ENCODE data around the gene MTPN. TPM values are rescaled to one million over a fixed set of nuclear protein-coding genes. Genes with fewer than 3 reads are reported as not detected.

Gene MTPN
- polyA plus RNA-seq, 1 experiment: 99.4 TPM

DNA sequence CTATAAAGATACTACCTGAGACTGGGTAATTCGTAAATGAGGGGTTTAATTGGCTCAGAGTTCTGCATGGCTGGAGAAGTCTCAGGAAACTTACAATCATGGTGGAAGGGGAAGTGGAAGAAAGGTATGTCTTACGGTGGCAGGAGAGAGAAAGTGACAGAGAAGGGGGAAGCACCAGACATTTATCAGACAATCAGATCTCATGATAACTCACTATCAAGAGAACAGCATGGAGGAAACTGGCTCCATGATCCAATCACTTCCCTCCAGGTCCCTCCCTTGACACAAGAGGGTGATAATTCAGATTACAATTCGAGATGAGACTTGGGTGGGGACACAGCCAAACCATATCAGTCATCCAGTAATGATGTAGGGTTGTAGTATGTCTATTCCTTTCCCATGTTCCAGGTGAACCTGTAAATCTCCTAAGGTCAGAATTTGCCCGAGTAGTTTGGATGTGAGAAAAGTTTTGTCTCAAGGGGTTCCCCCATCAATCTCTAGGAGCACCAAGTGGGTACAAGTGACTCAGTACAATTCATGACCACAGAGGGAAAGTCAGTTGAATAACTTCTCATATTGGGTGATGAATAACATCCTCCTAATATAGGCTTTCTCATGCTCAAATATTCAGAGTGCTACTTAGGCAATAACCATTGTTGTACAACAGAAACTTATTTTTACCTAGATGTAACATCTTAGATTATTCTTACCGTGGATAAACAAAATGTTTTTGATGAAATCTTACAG lies 39.7 kb upstream of the MTPN start:
- POLR2A ChIA-PET: no interaction called here
- no peak for DNase-seq (ENCODE audit: low read depth)
- Histone ChIP-seq H3K27me3 (ENCODE audit: control insufficient read depth, insufficient read depth, low read length) (no peaks in the 10 kb centered on the region; the same call in none of the 2 replicates), H3K4me3 (ENCODE audit: low read depth, low read length) (no peak overlapping the region), H3K36me3 (ENCODE audit: control insufficient read depth, insufficient read depth, low read length) (no peaks in the 10 kb centered on the region)
- TF ChIP-seq, protein P1, sequence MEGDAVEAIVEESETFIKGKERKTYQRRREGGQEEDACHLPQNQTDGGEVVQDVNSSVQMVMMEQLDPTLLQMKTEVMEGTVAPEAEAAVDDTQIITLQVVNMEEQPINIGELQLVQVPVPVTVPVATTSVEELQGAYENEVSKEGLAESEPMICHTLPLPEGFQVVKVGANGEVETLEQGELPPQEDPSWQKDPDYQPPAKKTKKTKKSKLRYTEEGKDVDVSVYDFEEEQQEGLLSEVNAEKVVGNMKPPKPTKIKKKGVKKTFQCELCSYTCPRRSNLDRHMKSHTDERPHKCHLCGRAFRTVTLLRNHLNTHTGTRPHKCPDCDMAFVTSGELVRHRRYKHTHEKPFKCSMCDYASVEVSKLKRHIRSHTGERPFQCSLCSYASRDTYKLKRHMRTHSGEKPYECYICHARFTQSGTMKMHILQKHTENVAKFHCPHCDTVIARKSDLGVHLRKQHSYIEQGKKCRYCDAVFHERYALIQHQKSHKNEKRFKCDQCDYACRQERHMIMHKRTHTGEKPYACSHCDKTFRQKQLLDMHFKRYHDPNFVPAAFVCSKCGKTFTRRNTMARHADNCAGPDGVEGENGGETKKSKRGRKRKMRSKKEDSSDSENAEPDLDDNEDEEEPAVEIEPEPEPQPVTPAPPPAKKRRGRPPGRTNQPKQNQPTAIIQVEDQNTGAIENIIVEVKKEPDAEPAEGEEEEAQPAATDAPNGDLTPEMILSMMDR (IDR thresholded peaks at IDR 0.05; ENCODE audit: insufficient read depth, low read depth, low read length): no peak
- CTCF ChIA-PET: interaction anchor here (1.5 to 2.0 kb wide), 2 partner anchors 344 to 355 kb away, joined by 3 to 5 read pairs; partner anchors contain the start of gene STMP1

DNA sequence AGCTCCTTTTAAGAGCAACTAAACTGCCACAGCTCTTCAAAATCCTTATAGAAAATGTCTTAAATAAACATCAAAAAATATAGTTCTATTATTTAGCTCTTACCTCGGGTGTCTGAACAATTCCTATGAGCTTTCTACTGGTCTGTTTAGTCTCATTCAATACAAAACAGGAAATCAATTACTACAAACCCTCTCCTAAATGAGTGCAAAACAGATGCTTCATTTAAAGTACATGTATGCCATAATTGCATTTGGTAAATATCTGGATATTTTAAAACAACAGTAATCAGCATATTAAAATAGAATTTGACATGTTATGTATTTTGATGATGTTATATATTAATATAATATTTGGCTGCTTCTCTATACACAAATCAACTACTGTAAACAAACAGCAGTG lies 38.5 kb upstream of the MTPN start:
- ChIA-PET CTCF (interaction anchor here (0.9 to 2.0 kb wide), 4 partner anchors 215 to 370 kb away, joined by 3 to 6 read pairs (median 4); partner anchors contain the start of gene STMP1), POLR2A (no interaction called here)
- no peak for DNase-seq (ENCODE audit: low read depth)
- H3K4me3 ChIP-seq (ENCODE audit: low read depth, low read length): no peak overlapping the region
- H3K27me3 ChIP-seq (ENCODE audit: control insufficient read depth, insufficient read depth, low read length): no peaks in the 10 kb centered on the region; the same call in none of the 2 replicates
- TF ChIP-seq, protein P1 (IDR thresholded peaks at IDR 0.05; ENCODE audit: insufficient read depth, low read depth, low read length): no peak
- no peaks in the 10 kb centered on the region for H3K36me3 ChIP-seq (ENCODE audit: control insufficient read depth, insufficient read depth, low read length)

DNA sequence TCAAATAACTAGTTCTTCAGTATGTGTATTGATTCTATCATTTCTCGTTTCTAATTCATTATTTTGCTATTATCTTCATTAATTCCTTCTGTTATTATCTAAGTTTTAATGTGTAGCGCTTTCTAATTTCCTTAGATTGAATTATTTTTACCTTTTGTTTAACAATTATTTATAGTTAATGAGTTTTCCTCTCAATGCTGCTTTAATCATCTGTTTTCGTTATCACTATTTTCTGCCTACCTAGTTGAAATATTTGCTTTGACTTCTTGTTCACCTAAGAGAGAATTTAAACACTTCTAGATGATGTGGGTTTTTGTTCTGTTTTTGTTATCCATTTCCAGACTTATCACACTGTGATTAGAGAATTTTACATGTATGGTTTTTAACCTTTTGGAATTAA lies 37.5 kb upstream of the MTPN start:
- H3K4me3 ChIP-seq (ENCODE audit: low read depth, low read length): no peak overlapping the region
- DNase-seq (ENCODE audit: low read depth): no peak
- TF ChIP-seq, protein P1 (IDR thresholded peaks at IDR 0.05; ENCODE audit: insufficient read depth, low read depth, low read length): no peak
- CTCF ChIA-PET: interaction anchor here (2.0 kb wide), 1 partner anchor 353 kb away, joined by 5 read pairs; the partner anchor contains the start of gene STMP1
- POLR2A ChIA-PET: no interaction called here
- H3K36me3 ChIP-seq (ENCODE audit: control insufficient read depth, insufficient read depth, low read length): no peaks in the 10 kb centered on the region
- no peaks in the 10 kb centered on the region; the same call in 1 of the 2 replicates for H3K27me3 ChIP-seq (ENCODE audit: control insufficient read depth, insufficient read depth, low read length)

DNA sequence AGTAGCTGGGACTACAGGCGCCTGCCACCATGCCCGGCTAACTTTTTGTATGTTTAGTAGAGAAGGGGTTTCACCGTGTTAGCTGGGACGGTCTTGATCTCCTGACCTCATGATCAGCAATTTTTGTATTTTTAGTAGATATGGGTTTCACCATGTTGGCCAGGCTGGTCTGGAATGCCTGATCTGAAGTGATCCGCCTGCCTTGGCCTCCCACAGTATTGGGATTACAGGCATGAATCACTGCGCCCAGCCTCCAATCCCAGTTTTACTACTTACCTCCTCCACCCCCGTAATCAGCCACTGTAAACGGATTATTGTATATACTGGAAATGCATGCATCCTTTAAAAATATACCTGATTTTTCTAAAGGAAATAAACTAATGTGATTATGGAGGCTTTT lies 35.1 kb upstream of the MTPN start:
- ChIA-PET CTCF (interaction anchor here (1.6 kb wide), 1 partner anchor 338 kb away, joined by 4 read pairs; no protein-coding TSS in a partner anchor), POLR2A (no interaction called here)
- Histone ChIP-seq H3K36me3 (ENCODE audit: control insufficient read depth, insufficient read depth, low read length) (no peaks in the 10 kb centered on the region), H3K4me3 (ENCODE audit: low read depth, low read length) (no peak overlapping the region), H3K27me3 (ENCODE audit: control insufficient read depth, insufficient read depth, low read length) (no peaks in the 10 kb centered on the region; the same call in 1 of the 2 replicates)
- no peak for DNase-seq (ENCODE audit: low read depth)
- TF ChIP-seq, protein P1 (IDR thresholded peaks at IDR 0.05; ENCODE audit: insufficient read depth, low read depth, low read length): no peak

DNA sequence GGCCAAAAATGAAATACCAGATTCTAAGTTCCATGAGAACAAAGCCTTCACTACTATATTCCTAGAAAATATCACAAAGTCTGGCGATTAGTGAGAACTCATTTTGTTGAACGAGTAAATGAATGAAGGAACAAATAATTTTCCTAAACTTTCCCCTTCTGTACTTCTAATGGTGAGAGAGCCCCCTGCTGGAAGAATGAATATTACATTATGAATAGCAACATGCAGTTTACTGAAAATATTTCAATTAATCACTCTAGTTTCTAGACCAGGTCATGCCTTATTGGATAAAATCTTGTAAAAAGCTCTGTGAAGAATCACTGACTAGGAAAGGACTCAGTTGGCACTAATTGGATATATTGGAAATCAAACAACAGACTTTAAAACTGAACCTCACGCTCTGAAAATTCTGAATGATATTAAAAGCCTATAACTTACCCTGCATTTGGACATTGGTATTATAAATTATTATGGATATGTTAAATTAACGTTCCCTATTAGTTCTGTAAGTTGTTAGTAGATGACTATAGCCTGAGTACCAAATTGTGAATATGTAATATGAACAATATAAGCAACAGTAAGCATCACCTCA lies 32.4 kb upstream of the MTPN start:
- no peak for DNase-seq (ENCODE audit: low read depth)
- TF ChIP-seq, protein P1 (IDR thresholded peaks at IDR 0.05; ENCODE audit: insufficient read depth, low read depth, low read length): peak; percentile 56
- H3K4me3 ChIP-seq (ENCODE audit: low read depth, low read length): no peak overlapping the region
- CTCF ChIA-PET: interaction anchor here (0.8 to 4.7 kb wide), 14 partner anchors 10 to 735 kb away, joined by 3 to 59 read pairs (median 4); partner anchors contain the start of gene STMP1
- H3K36me3 ChIP-seq (ENCODE audit: control insufficient read depth, insufficient read depth, low read length): no peaks in the 10 kb centered on the region
- POLR2A ChIA-PET: no interaction called here
- H3K27me3 ChIP-seq (ENCODE audit: control insufficient read depth, insufficient read depth, low read length): no peaks in the 10 kb centered on the region

Data from BJ (cell line).